Liver (tissue), 9 donors: ENCODE data around the gene KANTR. TPM values are rescaled to one million over a fixed set of nuclear protein-coding genes. Genes with fewer than 3 reads are reported as not detected.

Source experiments
- DNase-seq: peaks from one replicate; pipeline ENCODE4 v3.0.0-alpha.2; 2017; ENCODE audit warnings: low spot score
- H3K27ac ChIP-seq, 2 donors: one replicate each; pipeline ENCODE4 v1.7.0; 2013; ENCODE audit warnings: inconsistent platforms in 2 of 2, low read length in 2 of 2, control low read depth in 1 of 2, low read depth in 1 of 2, mild to moderate bottlenecking in 1 of 2
- H3K27me3 ChIP-seq, 4 donors: one replicate each; pipeline versions ENCODE4 v1.6.1 to v1.7.0; 2013; ENCODE audit warnings: low read length in 3 of 4, inconsistent platforms in 1 of 4, mild to moderate bottlenecking in 1 of 4, moderate library complexity in 1 of 4; ENCODE audit not compliant: control insufficient read depth in 4 of 4, insufficient read depth in 4 of 4
- H3K36me3 ChIP-seq, 4 donors: one replicate each; pipeline versions ENCODE4 v1.6.1 to v1.7.0; 2013; ENCODE audit warnings: low read length in 3 of 4, mild to moderate bottlenecking in 3 of 4, low read depth in 1 of 4, moderate library complexity in 1 of 4; ENCODE audit not compliant: control insufficient read depth in 4 of 4, insufficient read depth in 3 of 4
- H3K4me1 ChIP-seq, 4 donors: one replicate each; pipeline versions ENCODE4 v1.6.1 to v1.7.0; 2013; ENCODE audit warnings: low read length in 3 of 4, mild to moderate bottlenecking in 3 of 4, moderate library complexity in 1 of 4; ENCODE audit not compliant: control insufficient read depth in 4 of 4, insufficient read depth in 4 of 4
- H3K4me3 ChIP-seq, 3 donors: one replicate each; pipeline versions ENCODE4 v1.6.1 to v1.7.0; 2013; ENCODE audit warnings: low read length in 3 of 3, control low read depth in 1 of 3, low read depth in 1 of 3, mild to moderate bottlenecking in 1 of 3
- H3K9ac ChIP-seq, 2 donors: one replicate each; pipeline ENCODE4 v1.7.0; 2013; ENCODE audit warnings: low read length in 2 of 2, mild to moderate bottlenecking in 2 of 2, moderate library complexity in 2 of 2, control low read depth in 1 of 2, low read depth in 1 of 2
- H3K9me3 ChIP-seq, 4 donors: one replicate each; pipeline versions ENCODE4 v1.6.1 to v1.7.0; 2013; ENCODE audit warnings: low read length in 3 of 4; ENCODE audit not compliant: control insufficient read depth in 4 of 4
- CTCF ChIP-seq: fragments of 150-350 bp; IDR thresholded peaks from 2 replicates; pipeline ENCODE4 v1.5.1; 2017; ENCODE audit warnings: improper control_type of control experiment, low read depth, low read length; ENCODE audit not compliant: missing input control
- EGR1 ChIP-seq, 2 donors: IDR thresholded peaks; 2 replicates each; pipeline ENCODE4 v1.6.1; 2016 to 2018; ENCODE audit warnings: antibody characterized with exemption in 2 of 2, low read depth in 2 of 2
- FOXA2 ChIP-seq: IDR thresholded peaks from 2 replicates; pipeline ENCODE4 v1.6.1; 2016; ENCODE audit warnings: antibody characterized with exemption
- GABPA ChIP-seq, 2 donors: IDR thresholded peaks in 1 of 2; conservative IDR thresholded peaks in 1 of 2; 2 replicates each; pipeline ENCODE4 v1.6.1; 2016; ENCODE audit warnings: antibody characterized with exemption in 2 of 2, mild to moderate bottlenecking in 1 of 2, moderate library complexity in 1 of 2
- NR2F2 ChIP-seq: IDR thresholded peaks from 2 replicates; pipeline ENCODE4 v1.6.1; 2016; ENCODE audit warnings: antibody characterized with exemption
- RAD21 ChIP-seq, 2 donors: IDR thresholded peaks; 2 replicates each; pipeline ENCODE4 v1.6.1; 2016; ENCODE audit warnings: antibody characterized with exemption in 2 of 2, mild to moderate bottlenecking in 2 of 2
- SP1 ChIP-seq: IDR thresholded peaks from 2 replicates; pipeline ENCODE4 v1.6.1; 2018; ENCODE audit warnings: antibody characterized with exemption, mild to moderate bottlenecking
- TAF1 ChIP-seq: conservative IDR thresholded peaks from 2 replicates; pipeline ENCODE4 v1.6.1; 2016; ENCODE audit warnings: antibody characterized with exemption, mild to moderate bottlenecking
- WGBS: extraction: QIAGEN DNeasy Blood & Tissue Kit; methylation state at CpG from one replicate; pipeline ENCODE4 v1.1.7; 2013; 5-methylcytosine and 5-hydroxymethylcytosine counted together
- polyA plus RNA-seq, 2 donors: library from polyadenylated mRNA; stranded (reverse) in 1 of 2; unstranded in 1 of 2; fragments of 200-250 nt in 1 of 2; fragments of >200 nt in 1 of 2; fragmentation: Nextera tagmentation in 1 of 2; extraction: Ambion mirVana in 1 of 2; gene quantifications; one replicate each; pipeline versions ENCODE4 v1.2.1 to v1.2.3, GENCODE V29; 2013 to 2015
- total RNA-seq, 2 donors: library from RNA; depleted of rRNA; stranded (reverse); fragments of >200 nt; gene quantifications; one replicate each; pipeline ENCODE4 v1.2.3, GENCODE V29; 2014
- TF ChIP-seq, protein P1 (sequence below): IDR thresholded peaks from 2 replicates; pipeline ENCODE4 v1.6.1; 2016; ENCODE audit warnings: antibody characterized with exemption, mild to moderate bottlenecking
- TF ChIP-seq, protein P2 (sequence below): IDR thresholded peaks from 2 replicates; pipeline ENCODE4 v1.6.1; 2016; ENCODE audit warnings: antibody characterized with exemption
- donor health status: healthy.
- donor health status: healthy.
- donor health status: healthy.
- donor health status: healthy.
- donor health status: healthy.

Gene KANTR
- total and polyA plus RNA-seq, 4 donors = 0.44 to 13.6 (median 4.7) TPM

- TF ChIP-seq, protein P1, sequence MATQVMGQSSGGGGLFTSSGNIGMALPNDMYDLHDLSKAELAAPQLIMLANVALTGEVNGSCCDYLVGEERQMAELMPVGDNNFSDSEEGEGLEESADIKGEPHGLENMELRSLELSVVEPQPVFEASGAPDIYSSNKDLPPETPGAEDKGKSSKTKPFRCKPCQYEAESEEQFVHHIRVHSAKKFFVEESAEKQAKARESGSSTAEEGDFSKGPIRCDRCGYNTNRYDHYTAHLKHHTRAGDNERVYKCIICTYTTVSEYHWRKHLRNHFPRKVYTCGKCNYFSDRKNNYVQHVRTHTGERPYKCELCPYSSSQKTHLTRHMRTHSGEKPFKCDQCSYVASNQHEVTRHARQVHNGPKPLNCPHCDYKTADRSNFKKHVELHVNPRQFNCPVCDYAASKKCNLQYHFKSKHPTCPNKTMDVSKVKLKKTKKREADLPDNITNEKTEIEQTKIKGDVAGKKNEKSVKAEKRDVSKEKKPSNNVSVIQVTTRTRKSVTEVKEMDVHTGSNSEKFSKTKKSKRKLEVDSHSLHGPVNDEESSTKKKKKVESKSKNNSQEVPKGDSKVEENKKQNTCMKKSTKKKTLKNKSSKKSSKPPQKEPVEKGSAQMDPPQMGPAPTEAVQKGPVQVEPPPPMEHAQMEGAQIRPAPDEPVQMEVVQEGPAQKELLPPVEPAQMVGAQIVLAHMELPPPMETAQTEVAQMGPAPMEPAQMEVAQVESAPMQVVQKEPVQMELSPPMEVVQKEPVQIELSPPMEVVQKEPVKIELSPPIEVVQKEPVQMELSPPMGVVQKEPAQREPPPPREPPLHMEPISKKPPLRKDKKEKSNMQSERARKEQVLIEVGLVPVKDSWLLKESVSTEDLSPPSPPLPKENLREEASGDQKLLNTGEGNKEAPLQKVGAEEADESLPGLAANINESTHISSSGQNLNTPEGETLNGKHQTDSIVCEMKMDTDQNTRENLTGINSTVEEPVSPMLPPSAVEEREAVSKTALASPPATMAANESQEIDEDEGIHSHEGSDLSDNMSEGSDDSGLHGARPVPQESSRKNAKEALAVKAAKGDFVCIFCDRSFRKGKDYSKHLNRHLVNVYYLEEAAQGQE = no peak
These were observed 1.9 kb downstream of the KANTR start (continued) for GRCh38 chrX:53095796-53096195.

DNA sequence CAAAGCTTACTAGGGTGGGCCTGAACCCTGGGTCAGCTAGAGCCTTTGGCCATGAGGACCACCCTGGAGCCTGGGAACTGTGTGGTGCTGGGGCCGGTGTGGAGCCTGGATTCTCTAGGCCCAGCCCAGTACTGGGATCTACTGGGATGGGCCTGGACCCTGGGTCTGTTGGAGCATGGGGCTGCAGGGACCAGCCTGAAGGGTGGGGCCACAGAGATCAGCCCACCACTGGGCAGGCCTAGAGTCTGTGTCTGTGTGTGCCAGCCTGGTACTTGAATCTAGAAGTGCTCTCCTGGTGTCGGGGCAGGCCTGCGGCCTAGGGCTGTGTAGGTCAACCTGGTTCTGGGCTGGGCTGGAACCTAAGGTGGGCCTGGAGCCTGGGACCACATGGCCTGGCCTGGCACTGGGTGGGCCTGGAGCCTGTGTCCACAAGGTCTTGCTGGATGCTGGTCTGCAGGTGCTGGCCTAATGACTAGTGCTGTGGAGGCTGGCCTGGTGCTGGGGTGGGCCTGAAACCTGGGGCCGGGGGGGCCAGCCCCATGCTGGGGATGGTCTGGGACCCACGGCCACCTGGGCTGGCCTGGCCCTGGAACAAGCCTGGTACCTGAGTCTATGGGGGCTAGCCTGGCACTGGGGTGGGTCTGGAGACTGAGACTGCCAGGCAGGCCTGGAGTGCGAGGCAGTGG, 21.1 kb downstream of the KANTR start:
- no peak for DNase-seq
- no peak overlapping the region for H3K9ac ChIP-seq
- H3K4me1 ChIP-seq = no peaks in the 10 kb centered on the region
- no peak overlapping the region for H3K4me3 ChIP-seq
- H3K27ac ChIP-seq = no peak overlapping the region
- no peaks in the 10 kb centered on the region for H3K9me3 ChIP-seq
- TF ChIP-seq, protein P2, sequence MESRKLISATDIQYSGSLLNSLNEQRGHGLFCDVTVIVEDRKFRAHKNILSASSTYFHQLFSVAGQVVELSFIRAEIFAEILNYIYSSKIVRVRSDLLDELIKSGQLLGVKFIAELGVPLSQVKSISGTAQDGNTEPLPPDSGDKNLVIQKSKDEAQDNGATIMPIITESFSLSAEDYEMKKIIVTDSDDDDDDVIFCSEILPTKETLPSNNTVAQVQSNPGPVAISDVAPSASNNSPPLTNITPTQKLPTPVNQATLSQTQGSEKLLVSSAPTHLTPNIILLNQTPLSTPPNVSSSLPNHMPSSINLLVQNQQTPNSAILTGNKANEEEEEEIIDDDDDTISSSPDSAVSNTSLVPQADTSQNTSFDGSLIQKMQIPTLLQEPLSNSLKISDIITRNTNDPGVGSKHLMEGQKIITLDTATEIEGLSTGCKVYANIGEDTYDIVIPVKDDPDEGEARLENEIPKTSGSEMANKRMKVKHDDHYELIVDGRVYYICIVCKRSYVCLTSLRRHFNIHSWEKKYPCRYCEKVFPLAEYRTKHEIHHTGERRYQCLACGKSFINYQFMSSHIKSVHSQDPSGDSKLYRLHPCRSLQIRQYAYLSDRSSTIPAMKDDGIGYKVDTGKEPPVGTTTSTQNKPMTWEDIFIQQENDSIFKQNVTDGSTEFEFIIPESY = no peak
- TF ChIP-seq EGR1 (IDR thresholded peaks at IDR 0.05; ENCODE audit: low read depth in 2 of 2) = no peak
- TF ChIP-seq, protein P1 = no peak
- WGBS = 97% methylated on average over 6 of the region's 6 CpGs
- H3K36me3 ChIP-seq = peaks cover 0 to 1% (median 0%) of the 10 kb centered on the region in 4 donors
- no peaks in the 10 kb centered on the region for H3K27me3 ChIP-seq

DNA sequence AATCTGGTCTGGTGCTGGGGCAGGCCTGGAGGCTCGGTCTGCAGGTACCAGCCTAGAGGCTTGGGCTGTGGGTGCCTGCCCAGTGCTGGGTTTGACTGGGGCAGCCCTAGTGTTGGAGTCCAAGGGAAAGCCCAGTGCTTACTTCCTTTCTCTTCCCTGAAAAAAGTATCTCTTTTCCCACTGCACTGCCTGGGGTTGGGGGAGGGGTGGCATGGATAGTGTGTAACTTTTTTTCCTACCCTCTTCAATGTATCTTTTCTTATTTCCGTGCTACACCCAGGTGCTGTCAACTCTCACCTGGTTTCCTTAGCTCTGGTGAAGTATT, 21.6 kb downstream of the KANTR start:
- Histone ChIP-seq H3K9ac (no peak overlapping the region), H3K27me3 (no peaks in the 10 kb centered on the region), H3K4me1 (no peaks in the 10 kb centered on the region), H3K9me3 (no peaks in the 10 kb centered on the region), H3K36me3 (no peaks in the 10 kb centered on the region), H3K27ac (no peak overlapping the region), H3K4me3 (no peak overlapping the region)
- no peak for TF ChIP-seq SP1
- no peak for TF ChIP-seq CTCF
- TF ChIP-seq GABPA (IDR thresholded peaks at IDR 0.05 in 1 of 2, conservative IDR thresholded peaks at IDR 0.05 in 1 of 2) = no peak
- TF ChIP-seq TAF1 = no peak
- no peak for TF ChIP-seq NR2F2
- no peak for TF ChIP-seq RAD21 (IDR thresholded peaks at IDR 0.05)
- TF ChIP-seq FOXA2 = no peak
- TF ChIP-seq, protein P1 = no peak
- DNase-seq = no peak
- 85% methylated on average over 2 of the region's 2 CpGs for WGBS
